GM19238 (cell line): ENCODE data around the gene KCNJ5.

ENCODE experiments used
- DNase-seq: peaks from one replicate; pipeline ENCODE4 v3.0.0; 2011; ENCODE audit warnings: low spot score; ENCODE audit not compliant: insufficient read length

KCNJ5 gene

GRCh38 chr11:128890543-128891368, at the start of gene KCNJ5:
KCNJ5 (plus strand) TSS chr11:128891356; CDS start chr11:128911274, 19,918 bp downstream.
- no peak for DNase-seq

- DNase-seq: no peak
These were observed 49.6 kb upstream of the KCNJ5 start for GRCh38 chr11:128841461-128842072.

GRCh38 chr11:128843198-128843785, 47.9 kb upstream of the KCNJ5 start:
- DNase-seq: no peak

- no peak for DNase-seq
These were observed 45.8 kb upstream of the KCNJ5 start for GRCh38 chr11:128845334-128845780.

- no peak for DNase-seq
These were observed 44.2 kb upstream of the KCNJ5 start for GRCh38 chr11:128846985-128847384.

GRCh38 chr11:128848815-128849455, 42.2 kb upstream of the KCNJ5 start:
- peak; percentile 30 for DNase-seq

- no peak for DNase-seq
These were observed 38.7 kb upstream of the KCNJ5 start for GRCh38 chr11:128852327-128853023.

GRCh38 chr11:128853559-128853958, 37.6 kb upstream of the KCNJ5 start:
- DNase-seq: no peak

GRCh38 chr11:128854841-128855240, 36.3 kb upstream of the KCNJ5 start:
- no peak for DNase-seq

- no peak for DNase-seq
These were observed 34.9 kb upstream of the KCNJ5 start for GRCh38 chr11:128856241-128856640.

- DNase-seq: no peak
These were observed 33.8 kb upstream of the KCNJ5 start for GRCh38 chr11:128857341-128857740.

- peak; percentile 61 for DNase-seq
These were observed 31.4 kb upstream of the KCNJ5 start for GRCh38 chr11:128859563-128860441.

- no peak for DNase-seq
These were observed 30.4 kb upstream of the KCNJ5 start for GRCh38 chr11:128860571-128861361.

- DNase-seq: no peak
These were observed 28.8 kb upstream of the KCNJ5 start for GRCh38 chr11:128862406-128862805.

GRCh38 chr11:128862908-128863660, 28.1 kb upstream of the KCNJ5 start:
- no peak for DNase-seq

- DNase-seq: no peak
These were observed 25.7 kb upstream of the KCNJ5 start for GRCh38 chr11:128865490-128865889.

GRCh38 chr11:128867277-128867676, 23.9 kb upstream of the KCNJ5 start, which contains the start of gene KCNJ1:
KCNJ1 (minus strand) TSS chr11:128867296; CDS start chr11:128840243, 27,053 bp downstream.
- no peak for DNase-seq

GRCh38 chr11:128868841-128869671, 22.1 kb upstream of the KCNJ5 start:
- DNase-seq: no peak
